Natural killer cell treated with Interleukin-12 subunit alpha and Interleukin-12 subunit beta and Interleukin-15 and Interleukin-18, amount 100 ng/mL, for 72 hours (primary cell): ENCODE data around the gene KMO. TPM values are rescaled to one million over a fixed set of nuclear protein-coding genes. Genes with fewer than 3 reads are reported as not detected.

Experiments used
- ATAC-seq, 2 donors: fragments of 150-1000 bp; cut with Tn5 transposase in 1 of 2; sonication (Bioruptor Pico), chemical (Tn5 transposase) in 1 of 2; 2 replicates each; pipeline ENCODE4 v1.10.0; 2021
- DNase-seq: peaks from one replicate; pipeline ENCODE4 v3.0.0; 2022; ENCODE audit warnings: low spot score
- H3K27ac Mint-ChIP-seq, 2 donors: 1 replicate in 1 of 2; 2 replicates in 1 of 2; pipeline ENCODE4 v1.8.0; 2022; ENCODE audit warnings: mixed read lengths in 2 of 2, mild to moderate bottlenecking in 1 of 2, moderate library complexity in 1 of 2
- H3K27me3 Mint-ChIP-seq, 2 donors: 1 replicate in 1 of 2; 2 replicates in 1 of 2; pipeline ENCODE4 v1.8.0; 2022; ENCODE audit warnings: mixed read lengths in 2 of 2
- H3K36me3 Mint-ChIP-seq: one replicate; pipeline ENCODE4 v1.8.0; 2022; ENCODE audit warnings: mixed read lengths
- H3K4me1 Mint-ChIP-seq, 2 donors: 1 replicate in 1 of 2; 2 replicates in 1 of 2; pipeline ENCODE4 v1.8.0; 2022; ENCODE audit warnings: low read depth in 2 of 2, mixed read lengths in 2 of 2, mild to moderate bottlenecking in 1 of 2
- H3K4me3 Mint-ChIP-seq: one replicate; pipeline ENCODE4 v1.8.0; 2022; ENCODE audit warnings: mixed read lengths
- H3K9me3 Mint-ChIP-seq: 2 replicates; pipeline ENCODE4 v1.8.0; 2022; ENCODE audit warnings: mixed read lengths
- total RNA-seq, 2 donors: library from RNA; stranded (reverse); gene quantifications; one replicate each; pipeline ENCODE4 v1.2.3, GENCODE V29; 2022

Gene KMO
- total RNA-seq, 2 donors from 2014 or later: not detected

GRCh38 chr1:241632987-241633386, 100.8 kb downstream of the KMO start:
- no peak for ATAC-seq
- peaks cover 10 to 12% of the 10 kb centered on the region in 2 donors for H3K4me1 Mint-ChIP-seq

GRCh38 chr1:241635556-241636152, 103.5 kb downstream of the KMO start:
- H3K27me3 Mint-ChIP-seq: no peaks in the 10 kb centered on the region
- no peaks in the 10 kb centered on the region for H3K9me3 Mint-ChIP-seq
- peaks cover 17 to 23% of the 10 kb centered on the region in 2 donors for H3K4me1 Mint-ChIP-seq
- no peak for ATAC-seq
- H3K27ac Mint-ChIP-seq: no peak overlapping the region
- DNase-seq: no peak
- peaks cover 17% of the 10 kb centered on the region for H3K36me3 Mint-ChIP-seq
- no peak overlapping the region for H3K4me3 Mint-ChIP-seq

More at GRCh38 chr1:241632987-241633386, 100.8 kb downstream of the KMO start:
- no peaks in the 10 kb centered on the region for H3K9me3 Mint-ChIP-seq
- no peak overlapping the region for H3K4me3 Mint-ChIP-seq
- no peak overlapping the region for H3K27ac Mint-ChIP-seq
- no peaks in the 10 kb centered on the region for H3K27me3 Mint-ChIP-seq
- no peak for DNase-seq
- peaks cover 17% of the 10 kb centered on the region for H3K36me3 Mint-ChIP-seq

- H3K4me3 Mint-ChIP-seq: no peak overlapping the region
- ATAC-seq: no peak
- no peaks in the 10 kb centered on the region for H3K9me3 Mint-ChIP-seq
- peaks cover 18 to 23% of the 10 kb centered on the region in 2 donors for H3K4me1 Mint-ChIP-seq
- no peaks in the 10 kb centered on the region for H3K27me3 Mint-ChIP-seq
- DNase-seq: no peak
- H3K27ac Mint-ChIP-seq: no peak overlapping the region
- peaks cover 17% of the 10 kb centered on the region for H3K36me3 Mint-ChIP-seq
Observed at GRCh38 chr1:241636291-241636690, 104.1 kb downstream of the KMO start.

GRCh38 chr1:241637046-241637590, 104.9 kb downstream of the KMO start:
- peaks cover 11% of the 10 kb centered on the region for H3K36me3 Mint-ChIP-seq
- peak overlapping the region; percentile 76 for H3K4me3 Mint-ChIP-seq
- H3K9me3 Mint-ChIP-seq: no peaks in the 10 kb centered on the region
- no peaks in the 10 kb centered on the region for H3K27me3 Mint-ChIP-seq
- no peak overlapping the region for H3K27ac Mint-ChIP-seq
- peaks cover 18 to 23% of the 10 kb centered on the region in 2 donors for H3K4me1 Mint-ChIP-seq
- ATAC-seq: no peak
- no peak for DNase-seq

GRCh38 chr1:241637604-241638003, 105.4 kb downstream of the KMO start:
- Mint-ChIP-seq H3K9me3 (peaks cover 3% of the 10 kb centered on the region), H3K4me3 (peak overlapping the region; percentile 76), H3K27me3 (no peaks in the 10 kb centered on the region), H3K36me3 (peaks cover 8% of the 10 kb centered on the region), H3K4me1 (peaks cover 18 to 23% of the 10 kb centered on the region in 2 donors), H3K27ac (no peak overlapping the region)
- ATAC-seq (no peak), DNase-seq (no peak)

GRCh38 chr1:241638099-241638682, 106.0 kb downstream of the KMO start:
- Mint-ChIP-seq H3K9me3 (peaks cover 3% of the 10 kb centered on the region), H3K27ac (no peak overlapping the region), H3K27me3 (no peaks in the 10 kb centered on the region), H3K4me3 (peak overlapping the region; percentile 76), H3K36me3 (peaks cover 8% of the 10 kb centered on the region), H3K4me1 (peaks cover 18 to 23% of the 10 kb centered on the region in 2 donors)
- no peak for ATAC-seq
- DNase-seq: no peak

GRCh38 chr1:241638909-241639622, 106.9 kb downstream of the KMO start:
- no peak for DNase-seq
- H3K9me3 Mint-ChIP-seq: peaks cover 3% of the 10 kb centered on the region
- H3K4me1 Mint-ChIP-seq: peaks cover 18 to 23% of the 10 kb centered on the region in 2 donors

GRCh38 chr1:241639623-241640148, 107.5 kb downstream of the KMO start:
- ATAC-seq (peak; percentile 20 to 48), DNase-seq (no peak)
- Mint-ChIP-seq H3K4me3 (peak overlapping the region; percentile 75), H3K4me1 (peaks cover 18 to 23% of the 10 kb centered on the region in 2 donors), H3K9me3 (peaks cover 3% of the 10 kb centered on the region), H3K27ac (peak overlapping the region; percentile 7 to 38), H3K36me3 (peaks cover 8% of the 10 kb centered on the region), H3K27me3 (no peaks in the 10 kb centered on the region)

More at GRCh38 chr1:241638909-241639622, 106.9 kb downstream of the KMO start:
- Mint-ChIP-seq H3K36me3 (peaks cover 8% of the 10 kb centered on the region), H3K27ac (peak overlapping the region; percentile 7 to 38), H3K27me3 (no peaks in the 10 kb centered on the region), H3K4me3 (peak overlapping the region; percentile 75)
- ATAC-seq: no peak

- DNase-seq: peak; percentile 96
- Mint-ChIP-seq H3K4me1 (peaks cover 18 to 23% of the 10 kb centered on the region in 2 donors), H3K36me3 (peaks cover 3% of the 10 kb centered on the region), H3K27ac (peak within 1 kb of the TSS; percentile 38 to 71), H3K4me3 (peak within 1 kb of the TSS; percentile 75), H3K27me3 (no peaks in the 10 kb centered on the region), H3K9me3 (peaks cover 3% of the 10 kb centered on the region)
- peak; percentile 99 to 100 for ATAC-seq
Observed at GRCh38 chr1:241640149-241640866, 108.1 kb downstream of the KMO start, which contains the start of the genes CHML and OPN3. CHML (minus strand) TSS chr1:241640369; CDS start chr1:241635766, 4,603 bp downstream. OPN3 (minus strand) TSS chr1:241640369; CDS start chr1:241640254, 115 bp downstream.

GRCh38 chr1:241640867-241641622, 108.9 kb downstream of the KMO start:
- Mint-ChIP-seq H3K4me1 (peaks cover 18 to 23% of the 10 kb centered on the region in 2 donors), H3K9me3 (peaks cover 3% of the 10 kb centered on the region), H3K4me3 (peak overlapping the region; percentile 75), H3K27me3 (peaks cover 0 to 2% of the 10 kb centered on the region in 2 donors), H3K36me3 (no peaks in the 10 kb centered on the region), H3K27ac (peak overlapping the region; percentile 38 to 71)
- DNase-seq (no peak), ATAC-seq (no peak)

GRCh38 chr1:241641773-241642592, 109.8 kb downstream of the KMO start:
- DNase-seq: no peak
- Mint-ChIP-seq H3K27ac (peak overlapping the region in 1 of 2 donors; percentile 4), H3K9me3 (peaks cover 3% of the 10 kb centered on the region), H3K4me3 (no peak overlapping the region), H3K4me1 (peaks cover 18 to 21% of the 10 kb centered on the region in 2 donors), H3K27me3 (peaks cover 0 to 3% of the 10 kb centered on the region in 2 donors), H3K36me3 (no peaks in the 10 kb centered on the region)
- ATAC-seq: no peak

GRCh38 chr1:241642593-241642944, 110.4 kb downstream of the KMO start:
- ATAC-seq (no peak), DNase-seq (no peak)
- Mint-ChIP-seq H3K4me1 (peaks cover 14 to 15% of the 10 kb centered on the region in 2 donors), H3K27ac (no peak overlapping the region), H3K4me3 (no peak overlapping the region), H3K36me3 (no peaks in the 10 kb centered on the region), H3K27me3 (peaks cover 0 to 3% of the 10 kb centered on the region in 2 donors), H3K9me3 (peaks cover 3% of the 10 kb centered on the region)
